Activated naive CD8-positive, alpha-beta T cell treated with anti-CD3 and anti-CD28 coated beads, Interleukin-2, amount 50 U/mL, for 24 hours (primary cell): Measurements from ENCODE around the gene TPO.
A peak's percentile ranks its signal among the peaks of the same experiment; 100 is the strongest.

Source experiments
- ATAC-seq: fragments of 150-1000 bp; cut with Tn5 transposase; one replicate; pipeline ENCODE4 v1.10.0; 2021
- DNase-seq: peaks from one replicate; pipeline ENCODE4 v3.0.0; 2021
- H3K27ac Mint-ChIP-seq: one replicate; pipeline ENCODE4 v1.8.0; 2021; ENCODE audit warnings: mild to moderate bottlenecking, mixed read lengths
- H3K27me3 Mint-ChIP-seq: one replicate; pipeline ENCODE4 v1.8.0; 2021; ENCODE audit warnings: mixed read lengths
- H3K36me3 Mint-ChIP-seq: one replicate; pipeline ENCODE4 v1.8.0; 2021; ENCODE audit warnings: low read depth, mixed read lengths
- H3K4me1 Mint-ChIP-seq: one replicate; pipeline ENCODE4 v1.8.0; 2021; ENCODE audit warnings: mixed read lengths
- H3K4me3 Mint-ChIP-seq: one replicate; pipeline ENCODE4 v1.8.0; 2021; ENCODE audit warnings: mild to moderate bottlenecking, moderate library complexity, mixed read lengths
- H3K9me3 Mint-ChIP-seq: one replicate; pipeline ENCODE4 v1.8.0; 2021; ENCODE audit warnings: mixed read lengths

Gene TPO

DNA sequence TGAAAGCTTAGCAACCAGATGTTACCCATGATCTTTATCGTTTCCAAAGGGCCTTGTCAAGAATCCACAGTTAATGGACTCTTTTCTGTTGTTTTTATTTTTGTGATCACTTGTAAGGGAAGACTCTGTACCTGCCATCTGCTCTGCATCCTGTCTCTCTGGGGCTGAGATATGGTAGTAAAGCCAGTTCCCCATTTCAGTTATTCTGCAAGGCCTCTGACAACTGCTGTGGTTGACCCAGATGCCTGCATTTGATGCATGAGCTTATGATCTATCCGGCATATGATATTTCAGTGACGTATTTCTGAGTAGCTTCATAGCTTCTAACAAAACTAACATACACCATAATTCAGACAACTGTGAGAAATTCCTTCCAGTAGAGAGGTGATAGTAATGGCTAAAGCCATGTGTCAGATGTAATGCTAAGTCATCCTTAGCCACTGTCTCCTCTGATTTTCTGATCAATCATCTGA lies 105.1 kb downstream of the TPO start:
- Mint-ChIP-seq H3K27me3 (no peaks in the 10 kb centered on the region), H3K4me1 (peaks cover 16% of the 10 kb centered on the region), H3K27ac (peak overlapping the region; percentile 32), H3K36me3 (no peaks in the 10 kb centered on the region), H3K9me3 (no peaks in the 10 kb centered on the region), H3K4me3 (no peak overlapping the region)
- peak; percentile 37 for ATAC-seq
- DNase-seq: no peak

DNA sequence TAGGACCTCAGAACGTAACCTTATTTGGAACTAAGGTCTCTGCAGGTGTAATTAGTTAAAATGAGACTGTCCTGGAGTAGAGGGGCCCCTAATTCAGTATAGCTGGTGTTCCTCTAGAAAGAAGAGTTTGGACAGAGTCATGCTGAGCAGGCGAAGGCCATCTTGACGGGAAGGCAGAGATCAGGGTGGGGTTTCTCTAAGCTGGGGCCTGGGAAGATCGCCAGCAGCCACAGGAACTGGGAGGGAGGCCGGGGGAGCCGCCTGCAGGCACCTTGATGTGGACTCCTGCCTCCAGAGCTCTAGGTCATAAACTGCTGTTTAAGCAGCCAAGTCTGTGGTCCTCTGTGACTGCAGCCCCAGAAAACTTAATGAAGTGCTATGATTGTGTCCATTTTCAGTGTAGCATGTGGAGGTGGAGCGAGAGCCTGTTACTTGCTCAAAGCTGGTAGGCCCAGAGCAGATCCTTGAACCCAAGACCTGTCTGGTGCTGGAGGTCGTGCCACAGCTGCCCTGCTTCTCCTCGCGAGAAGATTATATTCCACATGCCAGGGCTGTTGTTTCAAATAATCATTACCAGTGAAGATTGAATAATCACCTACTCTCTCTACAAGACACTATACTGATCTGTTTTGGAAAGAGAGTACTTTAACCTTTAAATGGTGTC lies 105.7 kb downstream of the TPO start:
- DNase-seq: no peak
- no peaks in the 10 kb centered on the region for H3K9me3 Mint-ChIP-seq
- H3K27ac Mint-ChIP-seq: peak overlapping the region; percentile 66
- peaks cover 16% of the 10 kb centered on the region for H3K4me1 Mint-ChIP-seq
- peak; percentile 21 for ATAC-seq
- no peak overlapping the region for H3K4me3 Mint-ChIP-seq
- no peaks in the 10 kb centered on the region for H3K27me3 Mint-ChIP-seq
- H3K36me3 Mint-ChIP-seq: no peaks in the 10 kb centered on the region

- Mint-ChIP-seq H3K27ac (no peak overlapping the region), H3K4me1 (peaks cover 16% of the 10 kb centered on the region), H3K4me3 (no peak overlapping the region), H3K36me3 (no peaks in the 10 kb centered on the region), H3K27me3 (no peaks in the 10 kb centered on the region), H3K9me3 (no peaks in the 10 kb centered on the region)
- DNase-seq: no peak
- no peak for ATAC-seq
Observed at GRCh38 chr2:1521191-1521877, 108.1 kb downstream of the TPO start.

DNA sequence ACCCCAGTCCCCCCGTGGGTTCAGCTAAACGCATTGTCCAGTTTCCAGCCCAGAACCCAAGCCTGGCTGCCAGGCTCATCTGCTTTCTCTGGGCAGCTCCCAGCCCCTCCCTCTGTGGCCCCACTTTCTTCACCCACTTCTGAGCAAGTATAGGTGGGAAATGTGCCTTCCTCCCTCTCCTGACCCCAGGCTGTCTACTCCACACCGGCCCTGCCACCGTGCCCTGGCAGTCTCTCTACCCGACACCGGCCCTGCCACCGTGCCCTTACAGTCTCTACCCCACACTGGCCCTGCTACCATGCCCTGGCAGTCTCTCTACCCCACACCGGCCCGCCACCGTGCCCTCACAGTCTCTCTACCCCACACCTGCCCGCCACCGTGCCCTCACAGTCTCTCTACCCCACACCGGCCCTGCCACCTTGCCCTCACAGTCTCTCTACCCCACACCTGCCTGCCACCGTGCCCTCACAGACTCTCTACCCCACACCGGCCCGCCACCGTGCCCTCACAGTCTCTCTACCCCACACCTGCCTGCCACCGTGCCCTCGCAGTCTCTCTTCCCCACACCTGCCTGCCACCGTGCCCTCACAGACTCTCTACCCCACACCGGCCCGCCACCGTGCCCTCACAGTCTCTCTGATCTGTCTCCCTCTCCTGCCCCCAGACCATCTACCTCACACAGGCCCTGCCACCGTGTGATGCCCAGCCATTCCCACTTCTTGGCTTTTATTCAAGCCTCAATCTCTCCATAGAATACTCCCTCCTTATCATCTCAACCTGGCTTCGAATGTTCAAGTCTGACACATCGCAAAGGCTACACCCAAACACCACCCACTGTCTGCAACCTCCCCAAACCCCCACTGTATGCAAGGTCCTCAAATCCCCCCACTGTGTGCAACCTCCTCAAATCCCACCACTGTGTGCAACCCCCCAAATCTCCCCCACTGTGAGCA lies 108.9 kb downstream of the TPO start:
- H3K27me3 Mint-ChIP-seq: no peaks in the 10 kb centered on the region
- no peak overlapping the region for H3K4me3 Mint-ChIP-seq
- no peaks in the 10 kb centered on the region for H3K36me3 Mint-ChIP-seq
- ATAC-seq: no peak
- no peak overlapping the region for H3K27ac Mint-ChIP-seq
- DNase-seq: no peak
- H3K4me1 Mint-ChIP-seq: peaks cover 16% of the 10 kb centered on the region
- no peaks in the 10 kb centered on the region for H3K9me3 Mint-ChIP-seq

- H3K27ac Mint-ChIP-seq: no peak overlapping the region
- H3K4me1 Mint-ChIP-seq: no peaks in the 10 kb centered on the region
- ATAC-seq (no peak), DNase-seq (no peak)
- no peaks in the 10 kb centered on the region for H3K36me3 Mint-ChIP-seq
- H3K9me3 Mint-ChIP-seq: no peaks in the 10 kb centered on the region
- no peak overlapping the region for H3K4me3 Mint-ChIP-seq
- H3K27me3 Mint-ChIP-seq: no peaks in the 10 kb centered on the region
Observed at GRCh38 chr2:1527153-1527992, 114.1 kb downstream of the TPO start.

GRCh38 chr2:1528273-1529064 lies 115.2 kb downstream of the TPO start:
- Mint-ChIP-seq H3K36me3 (no peaks in the 10 kb centered on the region), H3K4me1 (no peaks in the 10 kb centered on the region), H3K27me3 (no peaks in the 10 kb centered on the region), H3K9me3 (no peaks in the 10 kb centered on the region), H3K27ac (no peak overlapping the region), H3K4me3 (no peak overlapping the region)
- ATAC-seq (no peak), DNase-seq (no peak)

GRCh38 chr2:1538663-1539062 lies 125.4 kb downstream of the TPO start:
- Mint-ChIP-seq H3K27ac (no peak overlapping the region), H3K27me3 (peaks cover 3% of the 10 kb centered on the region), H3K9me3 (no peaks in the 10 kb centered on the region), H3K4me3 (no peak overlapping the region), H3K36me3 (no peaks in the 10 kb centered on the region), H3K4me1 (no peaks in the 10 kb centered on the region)
- DNase-seq (no peak), ATAC-seq (peak; percentile 20)

GRCh38 chr2:1539441-1539840 lies 126.2 kb downstream of the TPO start:
- Mint-ChIP-seq H3K27ac (no peak overlapping the region), H3K27me3 (peaks cover 3% of the 10 kb centered on the region), H3K4me3 (no peak overlapping the region), H3K9me3 (no peaks in the 10 kb centered on the region), H3K4me1 (no peaks in the 10 kb centered on the region), H3K36me3 (no peaks in the 10 kb centered on the region)
- ATAC-seq: no peak
- DNase-seq: no peak

DNA sequence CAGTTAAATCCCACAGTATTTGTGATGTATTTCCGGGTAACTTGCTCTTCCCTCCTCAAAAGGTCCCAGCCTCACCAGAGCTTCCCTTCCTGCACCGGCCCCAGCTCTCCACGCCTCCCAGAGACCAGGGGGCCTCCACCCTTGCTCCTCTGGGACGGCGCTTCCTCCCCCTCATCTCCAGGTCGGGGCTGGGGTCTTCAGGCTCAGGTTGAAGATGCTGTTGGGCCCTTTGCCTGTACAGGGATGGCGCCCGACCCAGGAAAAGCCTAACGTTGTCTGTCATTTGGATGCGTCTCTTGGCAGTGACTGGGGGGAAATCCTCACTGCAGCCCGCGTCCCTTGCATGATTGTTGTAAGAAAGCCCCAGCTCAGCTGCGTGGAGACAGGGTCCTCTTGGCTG lies 126.7 kb downstream of the TPO start:
- no peak for ATAC-seq
- Mint-ChIP-seq H3K27me3 (peaks cover 3% of the 10 kb centered on the region), H3K4me1 (no peaks in the 10 kb centered on the region), H3K4me3 (no peak overlapping the region), H3K36me3 (no peaks in the 10 kb centered on the region), H3K9me3 (no peaks in the 10 kb centered on the region), H3K27ac (no peak overlapping the region)
- DNase-seq: no peak

- H3K36me3 Mint-ChIP-seq: no peaks in the 10 kb centered on the region
- H3K9me3 Mint-ChIP-seq: no peaks in the 10 kb centered on the region
- H3K4me3 Mint-ChIP-seq: no peak overlapping the region
- H3K4me1 Mint-ChIP-seq: no peaks in the 10 kb centered on the region
- peaks cover 3% of the 10 kb centered on the region for H3K27me3 Mint-ChIP-seq
- ATAC-seq (no peak), DNase-seq (no peak)
- H3K27ac Mint-ChIP-seq: no peak overlapping the region
Observed at GRCh38 chr2:1540481-1540880, 127.2 kb downstream of the TPO start.

DNA sequence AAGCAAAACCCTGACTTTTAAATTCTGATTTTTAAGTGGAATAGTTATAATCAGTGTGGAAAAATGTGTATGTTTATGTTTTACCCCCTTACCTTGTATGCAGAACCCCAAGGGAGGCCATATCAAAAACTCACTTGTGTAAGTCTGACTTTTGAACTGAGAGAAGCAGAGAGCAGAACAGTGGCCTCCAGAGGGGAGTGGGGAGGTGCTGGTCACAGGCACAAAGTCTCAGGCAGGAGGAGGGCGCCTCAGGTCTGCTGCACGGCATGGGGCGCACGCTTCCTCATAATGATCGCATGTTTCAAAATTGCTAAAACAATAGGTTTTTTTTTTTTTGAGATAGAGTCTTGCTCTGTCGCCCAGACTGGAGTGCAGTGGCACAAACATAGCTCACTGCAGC lies 127.8 kb downstream of the TPO start:
- no peak overlapping the region for H3K27ac Mint-ChIP-seq
- H3K4me1 Mint-ChIP-seq: peaks cover 2% of the 10 kb centered on the region
- H3K36me3 Mint-ChIP-seq: no peaks in the 10 kb centered on the region
- DNase-seq (no peak), ATAC-seq (no peak)
- no peaks in the 10 kb centered on the region for H3K9me3 Mint-ChIP-seq
- peaks cover 4% of the 10 kb centered on the region for H3K27me3 Mint-ChIP-seq
- no peak overlapping the region for H3K4me3 Mint-ChIP-seq

GRCh38 chr2:1541819-1542475 lies 128.7 kb downstream of the TPO start:
- peaks cover 5% of the 10 kb centered on the region for H3K4me1 Mint-ChIP-seq
- H3K27ac Mint-ChIP-seq: no peak overlapping the region
- no peak overlapping the region for H3K4me3 Mint-ChIP-seq
- H3K9me3 Mint-ChIP-seq: no peaks in the 10 kb centered on the region
- ATAC-seq (no peak), DNase-seq (no peak)
- no peaks in the 10 kb centered on the region for H3K36me3 Mint-ChIP-seq
- peaks cover 10% of the 10 kb centered on the region for H3K27me3 Mint-ChIP-seq

DNA sequence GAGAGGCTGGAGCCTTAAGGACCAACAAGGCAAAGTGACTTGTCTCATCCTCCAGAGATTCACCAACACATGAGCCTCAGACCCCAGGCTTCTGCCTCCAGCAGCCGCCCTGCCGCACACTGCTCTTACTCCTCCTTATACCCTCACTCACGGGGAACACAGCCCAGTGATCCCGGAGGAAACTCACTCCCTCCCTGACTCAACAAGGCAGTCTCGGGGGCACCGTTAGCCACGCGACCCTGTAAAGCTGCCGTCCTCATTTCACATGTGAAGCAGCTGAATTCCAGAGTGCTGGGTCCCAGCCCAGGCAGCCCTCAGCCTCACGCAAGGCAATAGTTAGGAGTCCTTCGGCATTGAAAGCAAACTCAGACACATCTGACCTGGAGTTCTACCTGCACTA lies 129.7 kb downstream of the TPO start:
- H3K4me3 Mint-ChIP-seq: no peak overlapping the region
- peaks cover 11% of the 10 kb centered on the region for H3K27me3 Mint-ChIP-seq
- H3K9me3 Mint-ChIP-seq: no peaks in the 10 kb centered on the region
- no peaks in the 10 kb centered on the region for H3K36me3 Mint-ChIP-seq
- ATAC-seq: no peak
- peaks cover 5% of the 10 kb centered on the region for H3K4me1 Mint-ChIP-seq
- DNase-seq: no peak
- H3K27ac Mint-ChIP-seq: no peak overlapping the region
